CD14-positive monocyte (primary cell): ENCODE results near the gene ACBD4. TPM values are rescaled to one million over a fixed set of nuclear protein-coding genes. Genes with fewer than 3 reads are reported as not detected.
A peak's percentile ranks its signal among the peaks of the same experiment; 100 is the strongest.

Source experiments
- DNase-seq, 3 donors: peaks; one replicate each; pipeline ENCODE4 v3.0.0-alpha.2; 2011 to 2022
- H2AFZ ChIP-seq: 2 replicates; pipeline ENCODE4 v1.6.0; 2012; ENCODE audit warnings: mild to moderate bottlenecking, low read depth, low read length, inconsistent platforms; ENCODE audit not compliant: insufficient read depth, poor library complexity, severe bottlenecking
- H3K27ac ChIP-seq, 2 donors: 1 replicate in 1 of 2; 2 replicates in 1 of 2; pipeline ENCODE4 v1.5.1; 2012 to 2013; ENCODE audit warnings: low read length in 2 of 2, control low read depth in 1 of 2, inconsistent platforms in 1 of 2, low read depth in 1 of 2, mild to moderate bottlenecking in 1 of 2
- H3K27me3 ChIP-seq, 2 donors: one replicate each; pipeline versions ENCODE4 v1.6.0 to v1.6.1; 2011 to 2013; ENCODE audit warnings: low read length in 2 of 2; ENCODE audit not compliant: control insufficient read depth in 2 of 2, insufficient read depth in 2 of 2
- H3K36me3 ChIP-seq, 2 donors: replicated peaks in 1 of 2; 1 replicate in 1 of 2; 2 replicates in 1 of 2; pipeline versions ENCODE4 v1.5.1 to v1.6.1; 2012 to 2013; ENCODE audit warnings: low read length in 2 of 2, control low read depth in 1 of 2, inconsistent platforms in 1 of 2, mild to moderate bottlenecking in 1 of 2; ENCODE audit not compliant: insufficient read depth in 2 of 2, control insufficient read depth in 1 of 2
- H3K4me1 ChIP-seq, 2 donors: 1 replicate in 1 of 2; 2 replicates in 1 of 2; pipeline versions ENCODE4 v1.5.1 to v1.6.1; 2012 to 2013; ENCODE audit warnings: low read length in 2 of 2, control low read depth in 1 of 2, inconsistent platforms in 1 of 2, mild to moderate bottlenecking in 1 of 2, moderate library complexity in 1 of 2; ENCODE audit not compliant: insufficient read depth in 2 of 2, control insufficient read depth in 1 of 2
- H3K4me2 ChIP-seq: replicated peaks from 2 replicates; pipeline ENCODE3; 2012; ENCODE audit warnings: low read length, moderate library complexity, mild to moderate bottlenecking; ENCODE audit not compliant: poor library complexity, severe bottlenecking; ENCODE audit errors: extremely low read depth
- H3K4me3 ChIP-seq, 3 experiments: fragments of 200-600 bp in 1 of 3; sonication (generic) in 1 of 3; replicated peaks in 1 of 3; 1 replicate in 2 of 3; 2 replicates in 1 of 3; pipeline ENCODE4 v1.5.1; 2011 to 2013; ENCODE audit warnings: low read length in 3 of 3, mild to moderate bottlenecking in 3 of 3, control low read depth in 2 of 3, low read depth in 2 of 3, inconsistent platforms in 1 of 3, moderate library complexity in 1 of 3
- H3K79me2 ChIP-seq: 2 replicates; pipeline ENCODE4 v1.6.0; 2012; ENCODE audit warnings: mild to moderate bottlenecking, control low read depth, inconsistent platforms, low read length, moderate library complexity; ENCODE audit not compliant: insufficient read depth
- H3K9ac ChIP-seq: 2 replicates; pipeline ENCODE4 v1.6.0; 2017; ENCODE audit warnings: low read length, mild to moderate bottlenecking; ENCODE audit not compliant: insufficient read depth, poor library complexity, severe bottlenecking
- H3K9me3 ChIP-seq, 2 donors: replicated peaks in 1 of 2; 1 replicate in 1 of 2; 2 replicates in 1 of 2; pipeline versions ENCODE4 v1.5.1 to v1.6.1; 2012 to 2013; ENCODE audit warnings: low read length in 2 of 2, control low read depth in 1 of 2; ENCODE audit not compliant: control insufficient read depth in 1 of 2, insufficient read depth in 1 of 2
- H4K20me1 ChIP-seq: 2 replicates; pipeline ENCODE4 v1.6.0; 2012; ENCODE audit warnings: mild to moderate bottlenecking, low read length, control low read depth, moderate library complexity; ENCODE audit not compliant: insufficient read depth
- H3K27ac Mint-ChIP-seq, 7 donors: one replicate each; pipeline ENCODE4 v1.8.0; 2020; ENCODE audit warnings: mild to moderate bottlenecking in 7 of 7, mixed read lengths in 7 of 7, moderate library complexity in 6 of 7, inconsistent platforms in 2 of 7
- H3K27me3 Mint-ChIP-seq, 3 donors: one replicate each; pipeline ENCODE4 v1.8.0; 2021 to 2022; ENCODE audit warnings: low read depth in 3 of 3, mild to moderate bottlenecking in 3 of 3, mixed read lengths in 3 of 3, moderate library complexity in 3 of 3, inconsistent platforms in 1 of 3
- H3K36me3 Mint-ChIP-seq, 2 donors: one replicate each; pipeline ENCODE4 v1.8.0; 2020; ENCODE audit warnings: mixed read lengths in 2 of 2, inconsistent platforms in 1 of 2, mild to moderate bottlenecking in 1 of 2
- H3K4me1 Mint-ChIP-seq: one replicate; pipeline ENCODE4 v1.8.0; 2020; ENCODE audit warnings: mild to moderate bottlenecking, mixed read lengths
- H3K4me3 Mint-ChIP-seq, 2 donors: one replicate each; pipeline ENCODE4 v1.8.0; 2020; ENCODE audit warnings: mild to moderate bottlenecking in 2 of 2, mixed read lengths in 2 of 2, moderate library complexity in 1 of 2
- H3K9me3 Mint-ChIP-seq, 7 donors: one replicate each; pipeline ENCODE4 v1.8.0; 2020 to 2022; ENCODE audit warnings: mixed read lengths in 7 of 7, mild to moderate bottlenecking in 6 of 7, moderate library complexity in 6 of 7, inconsistent platforms in 2 of 7
- CTCF ChIP-seq: fragments of 200-600 bp; IDR thresholded peaks from one replicate; pipeline ENCODE4 v1.8.0; 2022; ENCODE audit warnings: antibody characterized with exemption, mild to moderate bottlenecking
- WGBS: methylation state at CpG from one replicate; pipeline ENCODE4 v1.1.5; 2013; ENCODE audit warnings: missing lambda C conversion rate; ENCODE audit not compliant: insufficient coverage; 5-methylcytosine and 5-hydroxymethylcytosine counted together
- intact Hi-C, 2 donors: fragments of 100-400 bp; cut with micrococcal nuclease; formaldehyde crosslinking; loops; one replicate each; pipeline versions ENCODE4 v1.15.0 to v1.15.1; 2023
- polyA plus RNA-seq, 3 donors: library from polyadenylated mRNA; depleted of rRNA in 1 of 3; unstranded in 2 of 3; stranded (reverse) in 1 of 3; fragments of 300-500 nt in 2 of 3; fragments of >200 nt in 1 of 3; fragmentation: Illumina TruSeq in 2 of 3; gene quantifications; 1 replicate in 2 of 3; 2 replicates in 1 of 3; pipeline ENCODE4 v1.2.3, GENCODE V29; 2012 to 2021

Gene ACBD4
- polyA plus RNA-seq, 3 donors, result 4.8 to 7.4 (median 6.2) TPM

- Histone ChIP-seq H3K27ac (no peak overlapping the region), H4K20me1 (peaks cover 42% of the 10 kb centered on the region), H3K79me2 (peaks cover 2% of the 10 kb centered on the region), H3K4me2 (no peak overlapping the region), H3K4me1 (no peaks in the 10 kb centered on the region), H2AFZ (no peak overlapping the region), H3K36me3 (peaks cover 81 to 97% of the 10 kb centered on the region in 2 donors), H3K9me3 (no peaks in the 10 kb centered on the region), H3K4me3 (no peak overlapping the region), H3K9ac (no peak overlapping the region), H3K27me3 (no peaks in the 10 kb centered on the region)
- WGBS, result 93% methylated on average over 2 of the region's 6 CpGs
- TF ChIP-seq CTCF, result no peak
- intact Hi-C loops, result no loop called here
- Mint-ChIP-seq H3K4me1 (no peaks in the 10 kb centered on the region), H3K36me3 (peaks cover 70 to 99% of the 10 kb centered on the region in 2 donors), H3K27me3 (no peaks in the 10 kb centered on the region), H3K9me3 (no peaks in the 10 kb centered on the region), H3K4me3 (no peak overlapping the region), H3K27ac (peak overlapping the region in 1 of 7 donors; percentile 43)
- DNase-seq, result no peak
Measured at GRCh38 chr17:45086865-45087503, 48.5 kb upstream of the ACBD4 start.

GRCh38 chr17:45087504-45087975 lies 47.9 kb upstream of the ACBD4 start:
- no peak for TF ChIP-seq CTCF
- Histone ChIP-seq H3K79me2 (peaks cover 2% of the 10 kb centered on the region), H3K27me3 (no peaks in the 10 kb centered on the region), H2AFZ (no peak overlapping the region), H3K36me3 (peaks cover 80 to 97% of the 10 kb centered on the region in 2 donors), H4K20me1 (peaks cover 39% of the 10 kb centered on the region), H3K4me2 (no peak overlapping the region), H3K9me3 (no peaks in the 10 kb centered on the region), H3K4me1 (no peaks in the 10 kb centered on the region), H3K27ac (no peak overlapping the region), H3K4me3 (no peak overlapping the region), H3K9ac (no peak overlapping the region)
- Mint-ChIP-seq H3K4me1 (no peaks in the 10 kb centered on the region), H3K27ac (peak overlapping the region in 1 of 7 donors; percentile 50), H3K9me3 (no peaks in the 10 kb centered on the region), H3K36me3 (peaks cover 69 to 99% of the 10 kb centered on the region in 2 donors), H3K27me3 (no peaks in the 10 kb centered on the region), H3K4me3 (no peak overlapping the region)
- no peak for DNase-seq
- intact Hi-C loops, result no loop called here
- WGBS, result 100% methylated on average over 3 of the region's 3 CpGs
